Measurements from ENCODE around the gene DDX41. TPM values are rescaled to one million over a fixed set of nuclear protein-coding genes. Genes with fewer than 3 reads are reported as not detected.

Gene DDX41
- total and polyA plus RNA-seq, 2 donors (not counting 3 experiments of a cell fraction or from before 2014, with no cell fraction given), result 103 to 118 TPM

- Histone ChIP-seq H3K9me3 (replicated peaks; ENCODE audit: control insufficient read depth, insufficient read depth, low read length) (no peaks in the 10 kb centered on the region), H3K9me1 (replicated peaks; ENCODE audit: control insufficient read depth, extremely low read depth, insufficient read depth, low read length) (no peaks in the 10 kb centered on the region), H2AFZ (ENCODE audit: low read depth, low read length) (no peak overlapping the region), H3K27ac (ENCODE audit: insufficient read depth, low read depth, low read length) (no peak overlapping the region), H3K4me1 (ENCODE audit: control insufficient read depth, extremely low read depth, insufficient read depth, low read length) (peaks cover 9% of the 10 kb centered on the region), H3K9ac (replicated peaks; ENCODE audit: extremely low read depth, insufficient read depth, low read length) (no peak overlapping the region), H4K20me1 (replicated peaks; ENCODE audit: control insufficient read depth, extremely low read depth, insufficient read depth, low read length) (no peaks in the 10 kb centered on the region), H3K27me3 (ENCODE audit: control insufficient read depth in 2 of 2, insufficient read depth in 2 of 2, low read length in 2 of 2) (no peaks in the 10 kb centered on the region), H3K4me3 (replicated peaks in 1 of 3; ENCODE audit: insufficient read depth in 1 of 3, low read depth in 1 of 3, low read length in 3 of 3) (no peak overlapping the region), H3K36me3 (ENCODE audit: control insufficient read depth in 2 of 2, extremely low read depth in 1 of 2, insufficient read depth in 2 of 2, low read length in 2 of 2) (peaks cover 0 to 3% of the 10 kb centered on the region in 2 experiments), H3K79me2 (ENCODE audit: control insufficient read depth, insufficient read depth, low read length) (no peaks in the 10 kb centered on the region), H3K4me2 (ENCODE audit: insufficient read depth, low read length) (no peak overlapping the region)
- DNase-seq (ENCODE audit: low read depth, low spot score), result no peak
- CTCF ChIA-PET, result interaction anchor here (1.2 kb wide), 1 partner anchor 101 kb away, joined by 7 read pairs; no protein-coding TSS in a partner anchor
- intact Hi-C loops (cut with micrococcal nuclease) (no loop called here), dilution Hi-C loops (cut with MboI; ENCODE audit: extremely low pct_ligation_motif_present, low sequenced_read_pairs) (no loop called here)
- no TSS peak for BruUV-seq (replicated peaks)
- POLR2A ChIA-PET, result no interaction called here
- TF ChIP-seq MAX (IDR thresholded peaks at IDR 0.05; ENCODE audit: insufficient read depth, insufficient read length), result no peak
- no peak for TF ChIP-seq MYC (IDR thresholded peaks at IDR 0.05; ENCODE audit: low read depth, low read length)
- no peak for TF ChIP-seq EZH2 (IDR thresholded peaks at IDR 0.05; ENCODE audit: borderline replicate concordance, low read depth, low read length, severe bottlenecking)
- no peak for TF ChIP-seq JUN (IDR thresholded peaks at IDR 0.05; ENCODE audit: borderline replicate concordance, insufficient read depth, insufficient read length, low read depth)
- no peak for TF ChIP-seq POLR2A (IDR thresholded peaks at IDR 0.05; ENCODE audit: low read depth, low read length)
- TF ChIP-seq FOS (IDR thresholded peaks at IDR 0.05; ENCODE audit: borderline replicate concordance, insufficient read depth, low read length), result no peak
- TF ChIP-seq POLR2AphosphoS5 (IDR thresholded peaks at IDR 0.05; ENCODE audit: insufficient read depth, low read depth, low read length), result no peak
- no peak for TF ChIP-seq GATA2 (IDR thresholded peaks at IDR 0.05; ENCODE audit: insufficient read depth, insufficient read length, low read depth, low read length)
- no peak for TF ChIP-seq CTCF (IDR thresholded peaks at IDR 0.05; ENCODE audit: extremely low read depth in 1 of 2, insufficient read depth in 1 of 2, low read depth in 1 of 2, low read length in 2 of 2)
- FAIRE-seq, result no peak
These were observed 11.7 kb downstream of the DDX41 start for GRCh38 chr5:177505075-177505474.

All from endothelial cell of umbilical vein (primary cell).